Fibroblast of lung (primary cell): ENCODE data around the gene IZUMO1. TPM values are rescaled to one million over a fixed set of nuclear protein-coding genes. Genes with fewer than 3 reads are reported as not detected.

Experiments used
- DNase-seq, 2 donors: peaks; one replicate each; pipeline versions ENCODE4 v3.0.0 to v3.0.0-alpha.2; 2010; ENCODE audit warnings: low read depth in 2 of 2
- H2AFZ ChIP-seq: 2 replicates; pipeline ENCODE4 v1.5.1; 2012; ENCODE audit warnings: low read length, control low read depth, inconsistent platforms
- H3K27ac ChIP-seq: 2 replicates; pipeline ENCODE4 v1.5.1; 2011; ENCODE audit warnings: low read length, control low read depth; ENCODE audit not compliant: insufficient read depth
- H3K27me3 ChIP-seq: 2 replicates; pipeline ENCODE4 v1.5.1; 2011; ENCODE audit warnings: mild to moderate bottlenecking, low read length; ENCODE audit not compliant: control insufficient read depth, insufficient read depth
- H3K36me3 ChIP-seq: 2 replicates; pipeline ENCODE4 v1.5.1; 2011; ENCODE audit warnings: low read length; ENCODE audit not compliant: control insufficient read depth, insufficient read depth
- H3K4me1 ChIP-seq: 2 replicates; pipeline ENCODE4 v1.5.1; 2011; ENCODE audit warnings: low read length; ENCODE audit not compliant: control insufficient read depth, insufficient read depth; ENCODE audit errors: extremely low read depth
- H3K4me2 ChIP-seq: 2 replicates; pipeline ENCODE4 v1.5.1; 2011; ENCODE audit warnings: low read length, control low read depth; ENCODE audit not compliant: insufficient read depth; ENCODE audit errors: extremely low read depth
- H3K4me3 ChIP-seq, 4 experiments: fragments of 200-600 bp in 1 of 4; sonication (generic) in 1 of 4; replicated peaks in 1 of 4; 2 replicates each; pipeline ENCODE4 v1.5.1; 2011 to 2016; ENCODE audit warnings: low read length in 4 of 4, low read depth in 3 of 4, mild to moderate bottlenecking in 3 of 4, control low read depth in 2 of 4, inconsistent platforms in 1 of 4, mixed read lengths in 1 of 4; ENCODE audit not compliant: insufficient read depth in 1 of 4; ENCODE audit errors: control extremely low read depth in 1 of 4
- H3K79me2 ChIP-seq: 2 replicates; pipeline ENCODE4 v1.5.1; 2012; ENCODE audit warnings: mild to moderate bottlenecking, low read length, inconsistent platforms; ENCODE audit not compliant: control insufficient read depth, insufficient read depth
- H3K9ac ChIP-seq: 2 replicates; pipeline ENCODE4 v1.5.1; 2011; ENCODE audit warnings: mild to moderate bottlenecking, low read length, control low read depth; ENCODE audit not compliant: insufficient read depth
- H3K9me3 ChIP-seq: 2 replicates; pipeline ENCODE4 v1.5.1; 2012; ENCODE audit warnings: low read depth, low read length; ENCODE audit not compliant: control insufficient read depth, insufficient read depth
- H4K20me1 ChIP-seq: 2 replicates; pipeline ENCODE4 v1.5.1; 2011; ENCODE audit warnings: low read length; ENCODE audit not compliant: control insufficient read depth, insufficient read depth; ENCODE audit errors: extremely low read depth
- CTCF ChIP-seq, 2 donors: IDR thresholded peaks in 1 of 2; conservative IDR thresholded peaks in 1 of 2; 1 replicate in 1 of 2; 2 replicates in 1 of 2; pipeline ENCODE4 v1.5.1; 2011 to 2012; ENCODE audit warnings: low read length in 2 of 2, control low read depth in 1 of 2, inconsistent platforms in 1 of 2, low read depth in 1 of 2, mild to moderate bottlenecking in 1 of 2
- EZH2 ChIP-seq: IDR thresholded peaks from 2 replicates; pipeline ENCODE4 v1.5.1; 2012; ENCODE audit warnings: low read length, control low read depth, mild to moderate bottlenecking; ENCODE audit errors: missing control alignments
- polyA plus RNA-seq, 2 donors: library from polyadenylated mRNA; depleted of rRNA in 1 of 2; stranded (reverse) in 1 of 2; unstranded in 1 of 2; fragments of >200 nt; gene quantifications; 2 replicates each; pipeline ENCODE4 v1.2.1, GENCODE V29; 2011 to 2012; ENCODE audit warnings: missing spikeins in 1 of 2
- total RNA-seq: library from RNA; depleted of rRNA; stranded (reverse); fragments of >200 nt; gene quantifications from 2 replicates; pipeline ENCODE4 v1.2.1, GENCODE V29; 2014

Gene IZUMO1
- total and polyA plus RNA-seq, 2 donors (not counting 1 experiment from before 2014, with no cell fraction given) = not detected

- Histone ChIP-seq H3K9me3 (no peaks in the 10 kb centered on the region), H3K4me1 (peaks cover 7% of the 10 kb centered on the region), H3K4me3 (no peak overlapping the region), H3K4me2 (no peak overlapping the region), H2AFZ (no peak overlapping the region), H3K27ac (no peak overlapping the region), H3K36me3 (no peaks in the 10 kb centered on the region), H3K27me3 (no peaks in the 10 kb centered on the region), H4K20me1 (no peaks in the 10 kb centered on the region), H3K9ac (no peak overlapping the region), H3K79me2 (no peaks in the 10 kb centered on the region)
- TF ChIP-seq EZH2 (no peak), CTCF (conservative IDR thresholded peaks at IDR 0.05 in 1 of 2, IDR thresholded peaks at IDR 0.05 in 1 of 2; ENCODE audit: low read depth in 1 of 2, low read length in 2 of 2) (peak; percentile 23 to 29)
- DNase-seq = peak in 1 of 2 donors; percentile 37
These were observed 37.8 kb upstream of the IZUMO1 start for GRCh38 chr19:48784527-48784926.

- TF ChIP-seq CTCF (conservative IDR thresholded peaks at IDR 0.05 in 1 of 2, IDR thresholded peaks at IDR 0.05 in 1 of 2; ENCODE audit: low read depth in 1 of 2, low read length in 2 of 2) (no peak), EZH2 (no peak)
- H3K27ac ChIP-seq = peak overlapping the region; percentile 31
- no peak overlapping the region for H3K4me2 ChIP-seq
- H3K4me1 ChIP-seq = peaks cover 7% of the 10 kb centered on the region
- H3K36me3 ChIP-seq = no peaks in the 10 kb centered on the region
- H4K20me1 ChIP-seq = no peaks in the 10 kb centered on the region
- no peaks in the 10 kb centered on the region for H3K9me3 ChIP-seq
- H3K27me3 ChIP-seq = no peaks in the 10 kb centered on the region
- no peaks in the 10 kb centered on the region for H3K79me2 ChIP-seq
- H3K9ac ChIP-seq = no peak overlapping the region
- peak; percentile 42 to 86 for DNase-seq
- no peak overlapping the region for H3K4me3 ChIP-seq
- H2AFZ ChIP-seq = no peak overlapping the region
These were observed 34.1 kb upstream of the IZUMO1 start for GRCh38 chr19:48780631-48781391.

- peaks cover 7% of the 10 kb centered on the region for H3K4me1 ChIP-seq
- H3K27ac ChIP-seq = no peak overlapping the region
- no peaks in the 10 kb centered on the region for H4K20me1 ChIP-seq
- H2AFZ ChIP-seq = no peak overlapping the region
- H3K4me3 ChIP-seq = no peak overlapping the region
- H3K4me2 ChIP-seq = no peak overlapping the region
- no peaks in the 10 kb centered on the region for H3K27me3 ChIP-seq
- H3K79me2 ChIP-seq = no peaks in the 10 kb centered on the region
- no peaks in the 10 kb centered on the region for H3K9me3 ChIP-seq
- no peak for DNase-seq
- no peak overlapping the region for H3K9ac ChIP-seq
- no peak for TF ChIP-seq EZH2
- no peak for TF ChIP-seq CTCF (conservative IDR thresholded peaks at IDR 0.05 in 1 of 2, IDR thresholded peaks at IDR 0.05 in 1 of 2; ENCODE audit: low read depth in 1 of 2, low read length in 2 of 2)
- H3K36me3 ChIP-seq = no peaks in the 10 kb centered on the region
These were observed 32.9 kb upstream of the IZUMO1 start for GRCh38 chr19:48779636-48780035.
